AG04449 (cell line): Measurements from ENCODE around the gene TOP3A.

Experiments used
- CTCF ChIA-PET: fragments of 350-600 bp; formaldehyde crosslinking; extraction: SDS; loops from one replicate; lab custom pipeline; 2021; ENCODE audit warnings: antibody characterized with exemption; lab: Yijun Ruan, JAX
- POLR2A ChIA-PET: fragments of 400-600, 350-600 bp; formaldehyde crosslinking; extraction: SDS; loops from one replicate; lab custom pipeline; 2020; ENCODE audit warnings: antibody characterized with exemption, inconsistent platforms; lab: Yijun Ruan, JAX
- DNase-seq: peaks from one replicate; pipeline ENCODE4 v3.0.0-alpha.2; 2010; ENCODE audit warnings: low read depth, low spot score
- H3K4me3 ChIP-seq: 2 replicates; pipeline ENCODE4 v1.5.1; 2011; ENCODE audit warnings: low read depth, mild to moderate bottlenecking, control low read depth, low read length
- CTCF ChIP-seq: IDR thresholded peaks from one replicate; pipeline ENCODE4 v1.5.1; 2011; ENCODE audit warnings: mild to moderate bottlenecking, moderate library complexity, low read length, control low read depth, inconsistent platforms; ENCODE audit not compliant: insufficient read depth; ENCODE audit errors: missing control alignments

TOP3A gene

DNA sequence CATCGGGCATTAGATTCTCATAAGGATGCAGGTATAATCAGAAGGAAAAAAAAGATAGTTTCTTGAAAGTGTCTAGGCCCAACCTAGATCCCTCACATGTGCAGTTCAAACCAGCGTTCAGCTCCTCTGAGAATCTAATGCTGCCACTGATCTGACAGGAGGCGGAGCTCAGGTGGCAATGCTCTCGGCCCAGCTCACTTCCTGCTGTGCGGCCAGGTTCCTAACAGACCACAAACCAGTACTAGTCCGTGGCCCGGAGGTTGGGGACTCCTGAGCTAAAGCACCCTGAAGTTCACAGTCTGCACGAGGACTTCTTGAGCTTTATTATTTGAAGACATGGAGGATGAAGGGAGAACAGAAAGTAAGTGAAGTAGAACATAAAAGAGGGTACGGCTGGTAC is 17.1 kb upstream of the TOP3A start:
- TF ChIP-seq CTCF = no peak
- CTCF ChIA-PET = interaction anchor here (1.1 kb wide), 1 partner anchor 11 kb away, joined by 4 read pairs; no protein-coding TSS in a partner anchor
- POLR2A ChIA-PET = no interaction called here
- DNase-seq = no peak
- H3K4me3 ChIP-seq = no peak overlapping the region

DNA sequence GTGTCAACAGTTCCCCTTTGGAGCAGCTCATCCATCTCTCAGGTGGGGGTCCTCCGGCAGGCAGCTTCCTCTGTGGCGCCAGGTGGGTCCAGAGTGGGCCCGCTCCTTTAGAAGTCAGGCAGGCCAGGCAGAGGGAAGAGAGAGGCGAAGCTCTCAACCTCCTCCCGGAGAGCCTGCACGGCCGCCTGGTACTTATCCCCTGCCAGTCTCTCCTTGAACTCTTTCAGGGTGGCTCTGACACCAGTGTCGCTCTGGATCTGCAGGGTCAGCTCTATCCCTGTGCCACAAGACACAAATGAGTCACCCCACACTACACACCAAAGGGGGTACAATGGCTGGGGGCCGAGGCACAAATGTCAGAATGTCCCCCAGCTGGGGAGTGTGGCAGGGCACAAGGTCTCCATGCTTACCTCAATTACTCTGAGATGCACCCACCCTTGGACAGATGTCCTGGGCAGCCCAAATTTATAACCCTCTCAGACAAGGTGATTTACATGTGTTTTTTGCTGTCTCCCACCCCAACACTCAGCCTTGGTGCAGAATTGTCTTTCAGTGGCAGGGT is 13.9 kb upstream of the TOP3A start:
- ChIA-PET CTCF (interaction anchor here (0.7 kb wide), 2 partner anchors 8 to 28 kb away, joined by 3 read pairs; no protein-coding TSS in a partner anchor), POLR2A (no interaction called here)
- no peak overlapping the region for H3K4me3 ChIP-seq
- TF ChIP-seq CTCF = no peak
- DNase-seq = no peak

DNA sequence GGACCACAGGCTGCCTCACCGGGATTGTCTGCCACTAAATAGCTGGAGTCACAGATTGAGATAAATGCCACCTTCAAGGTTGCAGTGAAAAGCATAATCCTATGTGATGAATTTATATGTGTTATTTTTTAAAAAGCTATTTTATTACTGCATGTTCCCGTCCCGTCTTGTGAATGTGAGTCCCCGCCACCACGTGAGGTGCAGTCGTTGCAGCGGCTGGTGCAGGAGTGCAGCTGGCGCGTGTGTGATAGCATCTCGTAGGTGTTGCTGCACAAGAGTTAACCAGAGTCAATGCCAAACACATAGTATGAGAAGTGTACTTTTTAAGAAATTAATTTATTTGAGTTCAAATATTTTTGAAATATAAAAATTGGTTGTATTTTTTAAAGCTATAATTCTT is 12.8 kb upstream of the TOP3A start:
- no peak for TF ChIP-seq CTCF
- ChIA-PET CTCF (no interaction called here), POLR2A (no interaction called here)
- no peak for DNase-seq
- H3K4me3 ChIP-seq = no peak overlapping the region

- no peak overlapping the region for H3K4me3 ChIP-seq
Measured at GRCh38 chr17:18327093-18327492, 12.3 kb upstream of the TOP3A start.

GRCh38 chr17:18326572-18326971 is 11.8 kb upstream of the TOP3A start:
- no peak overlapping the region for H3K4me3 ChIP-seq
- DNase-seq = no peak
- no peak for TF ChIP-seq CTCF
- ChIA-PET POLR2A (no interaction called here), CTCF (no interaction called here)

More at GRCh38 chr17:18327093-18327492, 12.3 kb upstream of the TOP3A start:
- POLR2A ChIA-PET = no interaction called here
- no peak for DNase-seq
- no peak for TF ChIP-seq CTCF
- CTCF ChIA-PET = no interaction called here

DNA sequence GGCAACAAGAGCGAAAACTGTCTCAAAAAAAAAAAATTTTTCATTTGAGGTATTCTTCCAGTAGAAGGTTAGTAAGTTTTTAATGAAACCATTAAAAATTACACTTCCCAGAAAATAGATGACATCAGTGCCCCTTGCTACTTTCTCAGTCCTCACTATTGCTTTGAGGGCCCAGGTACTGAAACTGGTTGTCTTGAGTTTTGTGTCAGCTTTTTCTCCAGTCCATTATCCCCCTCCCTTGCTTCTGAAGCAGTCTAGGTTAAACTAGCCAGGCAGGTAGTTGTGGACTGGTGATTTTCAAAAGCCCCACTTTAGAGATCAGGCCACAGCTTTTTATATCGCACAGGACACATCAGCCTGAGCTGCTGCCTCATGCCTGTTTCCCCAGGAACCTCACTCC is 11.2 kb upstream of the TOP3A start:
- POLR2A ChIA-PET = no interaction called here
- no peak overlapping the region for H3K4me3 ChIP-seq
- DNase-seq = no peak
- CTCF ChIA-PET = no interaction called here
- TF ChIP-seq CTCF = no peak
